H1 (cell line): ENCODE results near the gene BTBD9. TPM values are rescaled to one million over a fixed set of nuclear protein-coding genes. Genes with fewer than 3 reads are reported as not detected.

Experiments
- ASH2L ChIP-seq: fragments of 200-600, 300-600 bp; sonication (generic); IDR thresholded peaks from one replicate; pipeline ENCODE4 v1.7.1; 2017; ENCODE audit warnings: low read length
- polyA plus RNA-seq, 7 experiments: library from polyadenylated mRNA; depleted of rRNA in 3 of 7; stranded (reverse) in 5 of 7; unstranded in 2 of 7; fragments of >200 nt in 5 of 7; fragments of 200-250 nt in 2 of 7; gene quantifications; 1 replicate in 5 of 7; 2 replicates in 1 of 7; 4 replicates in 1 of 7; pipeline versions ENCODE4 v1.2.1 to v1.2.3, GENCODE V29; 2011 to 2013; ENCODE audit warnings: missing spikeins in 2 of 7, mixed read lengths in 2 of 7
- total RNA-seq: library from RNA; stranded (reverse); fragmentation: NEBNext Ultra II Directional; extraction: Animal tissue kit (Norgen Biotek cat#: 25700); gene quantifications from 2 replicates; pipeline ENCODE4 v1.2.1, GENCODE V29; 2021
- TF ChIP-seq, protein P1 (sequence below): fragments of 300-600 bp; sonication (generic); IDR thresholded peaks from 2 replicates; pipeline ENCODE4 v1.7.1; 2012; ENCODE audit warnings: low read length, moderate library complexity, mild to moderate bottlenecking, inconsistent platforms; ENCODE audit not compliant: insufficient replicate concordance

BTBD9 gene
- total and polyA plus RNA-seq, 2 of the 8 experiments (the other 6 are each of a cell fraction or from before 2014, with no cell fraction given) = 0.92 to 4.1 TPM

DNA sequence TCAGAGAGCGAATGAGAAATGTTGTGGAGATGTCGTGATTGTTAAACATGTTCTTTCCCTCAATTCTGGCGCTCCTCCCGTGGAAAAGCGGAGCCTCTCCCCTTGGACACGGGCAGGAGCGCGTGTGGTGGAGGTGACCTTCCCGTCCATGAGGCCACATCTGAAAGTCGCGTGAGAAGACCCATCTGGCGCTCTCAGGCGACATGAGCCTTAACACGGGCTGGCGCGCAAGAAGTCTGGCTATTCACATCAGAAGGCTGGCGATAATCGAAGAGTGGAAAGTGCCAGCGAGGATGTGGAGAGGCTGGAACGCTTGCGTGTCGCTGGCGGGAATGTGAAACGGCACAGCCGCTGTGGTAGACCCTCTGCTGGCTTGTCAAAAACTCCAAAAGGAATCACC is 478.9 kb downstream of the BTBD9 start (continued):
- TF ChIP-seq, protein P1, sequence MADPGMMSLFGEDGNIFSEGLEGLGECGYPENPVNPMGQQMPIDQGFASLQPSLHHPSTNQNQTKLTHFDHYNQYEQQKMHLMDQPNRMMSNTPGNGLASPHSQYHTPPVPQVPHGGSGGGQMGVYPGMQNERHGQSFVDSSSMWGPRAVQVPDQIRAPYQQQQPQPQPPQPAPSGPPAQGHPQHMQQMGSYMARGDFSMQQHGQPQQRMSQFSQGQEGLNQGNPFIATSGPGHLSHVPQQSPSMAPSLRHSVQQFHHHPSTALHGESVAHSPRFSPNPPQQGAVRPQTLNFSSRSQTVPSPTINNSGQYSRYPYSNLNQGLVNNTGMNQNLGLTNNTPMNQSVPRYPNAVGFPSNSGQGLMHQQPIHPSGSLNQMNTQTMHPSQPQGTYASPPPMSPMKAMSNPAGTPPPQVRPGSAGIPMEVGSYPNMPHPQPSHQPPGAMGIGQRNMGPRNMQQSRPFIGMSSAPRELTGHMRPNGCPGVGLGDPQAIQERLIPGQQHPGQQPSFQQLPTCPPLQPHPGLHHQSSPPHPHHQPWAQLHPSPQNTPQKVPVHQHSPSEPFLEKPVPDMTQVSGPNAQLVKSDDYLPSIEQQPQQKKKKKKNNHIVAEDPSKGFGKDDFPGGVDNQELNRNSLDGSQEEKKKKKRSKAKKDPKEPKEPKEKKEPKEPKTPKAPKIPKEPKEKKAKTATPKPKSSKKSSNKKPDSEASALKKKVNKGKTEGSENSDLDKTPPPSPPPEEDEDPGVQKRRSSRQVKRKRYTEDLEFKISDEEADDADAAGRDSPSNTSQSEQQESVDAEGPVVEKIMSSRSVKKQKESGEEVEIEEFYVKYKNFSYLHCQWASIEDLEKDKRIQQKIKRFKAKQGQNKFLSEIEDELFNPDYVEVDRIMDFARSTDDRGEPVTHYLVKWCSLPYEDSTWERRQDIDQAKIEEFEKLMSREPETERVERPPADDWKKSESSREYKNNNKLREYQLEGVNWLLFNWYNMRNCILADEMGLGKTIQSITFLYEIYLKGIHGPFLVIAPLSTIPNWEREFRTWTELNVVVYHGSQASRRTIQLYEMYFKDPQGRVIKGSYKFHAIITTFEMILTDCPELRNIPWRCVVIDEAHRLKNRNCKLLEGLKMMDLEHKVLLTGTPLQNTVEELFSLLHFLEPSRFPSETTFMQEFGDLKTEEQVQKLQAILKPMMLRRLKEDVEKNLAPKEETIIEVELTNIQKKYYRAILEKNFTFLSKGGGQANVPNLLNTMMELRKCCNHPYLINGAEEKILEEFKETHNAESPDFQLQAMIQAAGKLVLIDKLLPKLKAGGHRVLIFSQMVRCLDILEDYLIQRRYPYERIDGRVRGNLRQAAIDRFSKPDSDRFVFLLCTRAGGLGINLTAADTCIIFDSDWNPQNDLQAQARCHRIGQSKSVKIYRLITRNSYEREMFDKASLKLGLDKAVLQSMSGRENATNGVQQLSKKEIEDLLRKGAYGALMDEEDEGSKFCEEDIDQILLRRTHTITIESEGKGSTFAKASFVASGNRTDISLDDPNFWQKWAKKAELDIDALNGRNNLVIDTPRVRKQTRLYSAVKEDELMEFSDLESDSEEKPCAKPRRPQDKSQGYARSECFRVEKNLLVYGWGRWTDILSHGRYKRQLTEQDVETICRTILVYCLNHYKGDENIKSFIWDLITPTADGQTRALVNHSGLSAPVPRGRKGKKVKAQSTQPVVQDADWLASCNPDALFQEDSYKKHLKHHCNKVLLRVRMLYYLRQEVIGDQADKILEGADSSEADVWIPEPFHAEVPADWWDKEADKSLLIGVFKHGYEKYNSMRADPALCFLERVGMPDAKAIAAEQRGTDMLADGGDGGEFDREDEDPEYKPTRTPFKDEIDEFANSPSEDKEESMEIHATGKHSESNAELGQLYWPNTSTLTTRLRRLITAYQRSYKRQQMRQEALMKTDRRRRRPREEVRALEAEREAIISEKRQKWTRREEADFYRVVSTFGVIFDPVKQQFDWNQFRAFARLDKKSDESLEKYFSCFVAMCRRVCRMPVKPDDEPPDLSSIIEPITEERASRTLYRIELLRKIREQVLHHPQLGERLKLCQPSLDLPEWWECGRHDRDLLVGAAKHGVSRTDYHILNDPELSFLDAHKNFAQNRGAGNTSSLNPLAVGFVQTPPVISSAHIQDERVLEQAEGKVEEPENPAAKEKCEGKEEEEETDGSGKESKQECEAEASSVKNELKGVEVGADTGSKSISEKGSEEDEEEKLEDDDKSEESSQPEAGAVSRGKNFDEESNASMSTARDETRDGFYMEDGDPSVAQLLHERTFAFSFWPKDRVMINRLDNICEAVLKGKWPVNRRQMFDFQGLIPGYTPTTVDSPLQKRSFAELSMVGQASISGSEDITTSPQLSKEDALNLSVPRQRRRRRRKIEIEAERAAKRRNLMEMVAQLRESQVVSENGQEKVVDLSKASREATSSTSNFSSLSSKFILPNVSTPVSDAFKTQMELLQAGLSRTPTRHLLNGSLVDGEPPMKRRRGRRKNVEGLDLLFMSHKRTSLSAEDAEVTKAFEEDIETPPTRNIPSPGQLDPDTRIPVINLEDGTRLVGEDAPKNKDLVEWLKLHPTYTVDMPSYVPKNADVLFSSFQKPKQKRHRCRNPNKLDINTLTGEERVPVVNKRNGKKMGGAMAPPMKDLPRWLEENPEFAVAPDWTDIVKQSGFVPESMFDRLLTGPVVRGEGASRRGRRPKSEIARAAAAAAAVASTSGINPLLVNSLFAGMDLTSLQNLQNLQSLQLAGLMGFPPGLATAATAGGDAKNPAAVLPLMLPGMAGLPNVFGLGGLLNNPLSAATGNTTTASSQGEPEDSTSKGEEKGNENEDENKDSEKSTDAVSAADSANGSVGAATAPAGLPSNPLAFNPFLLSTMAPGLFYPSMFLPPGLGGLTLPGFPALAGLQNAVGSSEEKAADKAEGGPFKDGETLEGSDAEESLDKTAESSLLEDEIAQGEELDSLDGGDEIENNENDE = no peak
- TF ChIP-seq ASH2L = no peak
